ENCODE measurements around the gene OSBPL9. TPM values are rescaled to one million over a fixed set of nuclear protein-coding genes. Genes with fewer than 3 reads are reported as not detected.

Gene OSBPL9
- total and polyA plus RNA-seq, 9 of the 15 experiments (the other 6 are each of a cell fraction or from before 2014, with no cell fraction given): 43.9 to 217 (median 170) TPM

DNA sequence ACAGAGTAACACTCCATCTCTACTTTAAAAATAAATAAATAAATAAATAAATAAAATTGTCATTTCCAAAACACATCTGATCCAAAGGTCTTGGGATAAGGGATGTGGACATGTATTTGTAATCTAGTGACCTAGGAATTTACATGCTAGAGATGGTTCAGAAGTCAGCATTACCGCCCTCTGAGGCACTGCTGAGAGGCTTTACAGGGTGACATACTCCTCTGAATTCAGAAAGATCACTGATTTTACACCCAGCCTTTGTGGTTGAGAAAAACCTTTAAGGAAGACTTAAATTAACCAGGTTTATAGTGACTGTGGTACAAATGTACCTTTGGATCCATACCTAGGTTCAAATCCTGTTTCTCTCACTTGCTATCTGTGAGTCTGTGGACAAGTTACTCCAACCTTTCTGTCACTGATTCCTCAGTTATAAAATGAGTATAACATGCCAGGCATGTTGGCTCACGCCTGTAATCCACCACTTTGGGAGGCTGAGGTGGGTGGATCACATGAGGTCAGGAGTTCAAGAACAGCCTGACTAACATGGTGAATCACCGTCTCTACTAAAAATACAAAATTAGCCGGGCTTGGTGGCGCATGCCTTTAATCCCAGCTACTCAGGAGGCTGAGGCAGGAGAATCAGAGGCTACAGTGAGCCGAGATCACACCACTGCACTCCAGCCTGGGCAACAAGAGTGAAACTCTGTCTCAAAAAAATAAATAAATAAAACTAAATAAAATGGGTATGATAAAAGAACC lies 20.1 kb downstream of the OSBPL9 start (continued):
- TF ChIP-seq, protein P1, sequence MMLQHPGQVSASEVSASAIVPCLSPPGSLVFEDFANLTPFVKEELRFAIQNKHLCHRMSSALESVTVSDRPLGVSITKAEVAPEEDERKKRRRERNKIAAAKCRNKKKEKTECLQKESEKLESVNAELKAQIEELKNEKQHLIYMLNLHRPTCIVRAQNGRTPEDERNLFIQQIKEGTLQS (IDR thresholded peaks at IDR 0.05): peak; percentile 82
- TF ChIP-seq, protein P1 (CRISPR knock-in tag; conservative IDR thresholded peaks at IDR 0.05): no peak
- no peak for TF ChIP-seq RAD21 (CRISPR knock-in tag; conservative IDR thresholded peaks at IDR 0.05 in 1 of 2, IDR thresholded peaks at IDR 0.05 in 1 of 2)
- TF ChIP-seq KDM1A (IDR thresholded peaks at IDR 0.05): peak; percentile 44 to 55; a peak in 2 of 4 replicates
- no peak; the same call in 1 of the 2 replicates for TF ChIP-seq NR2C1 (IDR thresholded peaks at IDR 0.05)
- 0 out of 2 replicates have a peak, but pooled peaks have one; percentile 37 for TF ChIP-seq NR2C1 (tag; IDR thresholded peaks at IDR 0.05)
- TF ChIP-seq ZNF175 (CRISPR knock-in tag; IDR thresholded peaks at IDR 0.05; ENCODE audit: low read depth): 0 out of 2 replicates have a peak, but pooled peaks have one; percentile 27
- TF ChIP-seq NR2C2 (CRISPR knock-in tag; IDR thresholded peaks at IDR 0.05): no peak
- TF ChIP-seq NR2C2 (tag; IDR thresholded peaks at IDR 0.05): peak; percentile 65; the same call in 1 of the 2 replicates
- TF ChIP-seq, protein P2, sequence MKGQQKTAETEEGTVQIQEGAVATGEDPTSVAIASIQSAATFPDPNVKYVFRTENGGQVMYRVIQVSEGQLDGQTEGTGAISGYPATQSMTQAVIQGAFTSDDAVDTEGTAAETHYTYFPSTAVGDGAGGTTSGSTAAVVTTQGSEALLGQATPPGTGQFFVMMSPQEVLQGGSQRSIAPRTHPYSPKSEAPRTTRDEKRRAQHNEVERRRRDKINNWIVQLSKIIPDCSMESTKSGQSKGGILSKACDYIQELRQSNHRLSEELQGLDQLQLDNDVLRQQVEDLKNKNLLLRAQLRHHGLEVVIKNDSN (CRISPR knock-in tag; IDR thresholded peaks at IDR 0.05): peak; percentile 34; the same call in 1 of the 2 replicates
- peak; percentile 84 for TF ChIP-seq FOSL1 (tag; conservative IDR thresholded peaks at IDR 0.05)
- TF ChIP-seq, protein P3, sequence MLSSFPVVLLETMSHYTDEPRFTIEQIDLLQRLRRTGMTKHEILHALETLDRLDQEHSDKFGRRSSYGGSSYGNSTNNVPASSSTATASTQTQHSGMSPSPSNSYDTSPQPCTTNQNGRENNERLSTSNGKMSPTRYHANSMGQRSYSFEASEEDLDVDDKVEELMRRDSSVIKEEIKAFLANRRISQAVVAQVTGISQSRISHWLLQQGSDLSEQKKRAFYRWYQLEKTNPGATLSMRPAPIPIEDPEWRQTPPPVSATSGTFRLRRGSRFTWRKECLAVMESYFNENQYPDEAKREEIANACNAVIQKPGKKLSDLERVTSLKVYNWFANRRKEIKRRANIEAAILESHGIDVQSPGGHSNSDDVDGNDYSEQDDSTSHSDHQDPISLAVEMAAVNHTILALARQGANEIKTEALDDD (IDR thresholded peaks at IDR 0.05): peak; percentile 90
- no peak for TF ChIP-seq MEF2D (tag; conservative IDR thresholded peaks at IDR 0.05; ENCODE audit: low read depth)
- TF ChIP-seq, protein P4, sequence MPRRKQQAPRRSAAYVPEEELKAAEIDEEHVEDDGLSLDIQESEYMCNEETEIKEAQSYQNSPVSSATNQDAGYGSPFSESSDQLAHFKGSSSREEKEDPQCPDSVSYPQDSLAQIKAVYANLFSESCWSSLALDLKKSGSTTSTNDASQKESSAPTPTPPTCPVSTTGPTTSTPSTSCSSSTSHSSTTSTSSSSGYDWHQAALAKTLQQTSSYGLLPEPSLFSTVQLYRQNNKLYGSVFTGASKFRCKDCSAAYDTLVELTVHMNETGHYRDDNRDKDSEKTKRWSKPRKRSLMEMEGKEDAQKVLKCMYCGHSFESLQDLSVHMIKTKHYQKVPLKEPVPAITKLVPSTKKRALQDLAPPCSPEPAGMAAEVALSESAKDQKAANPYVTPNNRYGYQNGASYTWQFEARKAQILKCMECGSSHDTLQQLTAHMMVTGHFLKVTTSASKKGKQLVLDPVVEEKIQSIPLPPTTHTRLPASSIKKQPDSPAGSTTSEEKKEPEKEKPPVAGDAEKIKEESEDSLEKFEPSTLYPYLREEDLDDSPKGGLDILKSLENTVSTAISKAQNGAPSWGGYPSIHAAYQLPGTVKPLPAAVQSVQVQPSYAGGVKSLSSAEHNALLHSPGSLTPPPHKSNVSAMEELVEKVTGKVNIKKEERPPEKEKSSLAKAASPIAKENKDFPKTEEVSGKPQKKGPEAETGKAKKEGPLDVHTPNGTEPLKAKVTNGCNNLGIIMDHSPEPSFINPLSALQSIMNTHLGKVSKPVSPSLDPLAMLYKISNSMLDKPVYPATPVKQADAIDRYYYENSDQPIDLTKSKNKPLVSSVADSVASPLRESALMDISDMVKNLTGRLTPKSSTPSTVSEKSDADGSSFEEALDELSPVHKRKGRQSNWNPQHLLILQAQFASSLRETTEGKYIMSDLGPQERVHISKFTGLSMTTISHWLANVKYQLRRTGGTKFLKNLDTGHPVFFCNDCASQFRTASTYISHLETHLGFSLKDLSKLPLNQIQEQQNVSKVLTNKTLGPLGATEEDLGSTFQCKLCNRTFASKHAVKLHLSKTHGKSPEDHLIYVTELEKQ (CRISPR knock-in tag; IDR thresholded peaks at IDR 0.05): no peak
- no peak for TF ChIP-seq ZFPM2 (CRISPR knock-in tag; IDR thresholded peaks at IDR 0.05)
- no peak for TF ChIP-seq KAT8 (IDR thresholded peaks at IDR 0.05; ENCODE audit: low read depth)
- TF ChIP-seq TCF7 (IDR thresholded peaks at IDR 0.05; ENCODE audit: borderline replicate concordance): no peak
- TF ChIP-seq SMARCE1 (IDR thresholded peaks at IDR 0.05): peak; percentile 58; the same call in 1 of the 2 replicates
- no peak for TF ChIP-seq ZFP1 (CRISPR knock-in tag; IDR thresholded peaks at IDR 0.05)
- TF ChIP-seq ZNF780A (CRISPR knock-in tag; IDR thresholded peaks at IDR 0.05): no peak
- no peak for TF ChIP-seq CHCHD3 (CRISPR knock-in tag; IDR thresholded peaks at IDR 0.05)
- 0 out of 2 replicates have a peak, but pooled peaks have one; percentile 30 for TF ChIP-seq EHMT2 (IDR thresholded peaks at IDR 0.05)
